ENCODE measurements around the gene PRUNE2.

The PRUNE2 gene

GRCh38 chr9:76586390-76587314 lies 319.3 kb downstream of the PRUNE2 start:
- in situ Hi-C loops (cut with MboI; ENCODE audit: low sequenced_read_pairs) = no loop called here

- in situ Hi-C loops (cut with MboI; ENCODE audit: low sequenced_read_pairs) = no loop called here
Observed at GRCh38 chr9:76585487-76586389, 320.2 kb downstream of the PRUNE2 start.

GRCh38 chr9:76583256-76583655 lies 322.7 kb downstream of the PRUNE2 start:
- in situ Hi-C loops (cut with MboI; ENCODE audit: low sequenced_read_pairs) = no loop called here

GRCh38 chr9:76581731-76582130 lies 324.2 kb downstream of the PRUNE2 start:
- in situ Hi-C loops (cut with MboI; ENCODE audit: low sequenced_read_pairs) = no loop called here

GRCh38 chr9:76580820-76581219 lies 325.1 kb downstream of the PRUNE2 start:
- in situ Hi-C loops (cut with MboI; ENCODE audit: low sequenced_read_pairs) = no loop called here

GRCh38 chr9:76580188-76580587 lies 325.7 kb downstream of the PRUNE2 start:
- in situ Hi-C loops (cut with MboI; ENCODE audit: low sequenced_read_pairs) = no loop called here

GRCh38 chr9:76576344-76576743 lies 329.6 kb downstream of the PRUNE2 start:
- in situ Hi-C loops (cut with MboI; ENCODE audit: low sequenced_read_pairs) = no loop called here

GRCh38 chr9:76575761-76576160 lies 330.2 kb downstream of the PRUNE2 start:
- in situ Hi-C loops (cut with MboI; ENCODE audit: low sequenced_read_pairs) = no loop called here

- in situ Hi-C loops (cut with MboI; ENCODE audit: low sequenced_read_pairs) = no loop called here
Observed at GRCh38 chr9:76573905-76574760, 331.8 kb downstream of the PRUNE2 start.

- in situ Hi-C loops (cut with MboI; ENCODE audit: low sequenced_read_pairs) = no loop called here
Observed at GRCh38 chr9:76573408-76573807, 332.5 kb downstream of the PRUNE2 start.

GRCh38 chr9:76572151-76572550 lies 333.8 kb downstream of the PRUNE2 start:
- in situ Hi-C loops (cut with MboI; ENCODE audit: low sequenced_read_pairs) = no loop called here

GRCh38 chr9:76571743-76572146 lies 334.2 kb downstream of the PRUNE2 start:
- in situ Hi-C loops (cut with MboI; ENCODE audit: low sequenced_read_pairs) = no loop called here

- in situ Hi-C loops (cut with MboI; ENCODE audit: low sequenced_read_pairs) = no loop called here
Observed at GRCh38 chr9:76571288-76571687, 334.6 kb downstream of the PRUNE2 start.

GRCh38 chr9:76570826-76571225 lies 335.1 kb downstream of the PRUNE2 start:
- in situ Hi-C loops (cut with MboI; ENCODE audit: low sequenced_read_pairs) = no loop called here

- in situ Hi-C loops (cut with MboI; ENCODE audit: low sequenced_read_pairs) = no loop called here
Observed at GRCh38 chr9:76567086-76567485, 338.8 kb downstream of the PRUNE2 start.

GRCh38 chr9:76564297-76564696 lies 341.6 kb downstream of the PRUNE2 start:
- in situ Hi-C loops (cut with MboI; ENCODE audit: low sequenced_read_pairs) = no loop called here

GRCh38 chr9:76562511-76562911 lies 343.4 kb downstream of the PRUNE2 start:
- in situ Hi-C loops (cut with MboI; ENCODE audit: low sequenced_read_pairs) = no loop called here

GRCh38 chr9:76561900-76562299 lies 344.0 kb downstream of the PRUNE2 start:
- in situ Hi-C loops (cut with MboI; ENCODE audit: low sequenced_read_pairs) = no loop called here
